HEK293 (cell line): ENCODE measurements around the gene AMT.

Experiments
- CTCF ChIA-PET: fragments of 350-600 bp; formaldehyde crosslinking; extraction: SDS; loops from one replicate; lab custom pipeline; 2021; ENCODE audit warnings: antibody characterized with exemption; lab: Yijun Ruan, JAX
- POLR2A ChIA-PET: fragments of 300-600 bp; formaldehyde crosslinking; extraction: SDS; loops from one replicate; lab custom pipeline; 2020; ENCODE audit warnings: antibody characterized with exemption, inconsistent platforms; lab: Yijun Ruan, JAX
- H3K27ac ChIP-seq: fragments of 200-500 bp; sonication (Bioruptor generic); 2 replicates; pipeline ENCODE4 v1.5.1; 2014; ENCODE audit warnings: low read depth, low read length, control low read depth, inconsistent platforms; ENCODE audit errors: extremely low read depth
- H3K36me3 ChIP-seq, 2 experiments: fragments of 200-500 bp in 1 of 2; sonication (Bioruptor generic) in 1 of 2; 1 replicate in 1 of 2; 2 replicates in 1 of 2; pipeline ENCODE4 v1.5.1; 2014 to 2017; ENCODE audit warnings: inconsistent platforms in 2 of 2, low read length in 2 of 2; ENCODE audit not compliant: control insufficient read depth in 2 of 2, insufficient read depth in 1 of 2
- H3K4me1 ChIP-seq: fragments of 200-500 bp; sonication (Bioruptor generic); 2 replicates; pipeline ENCODE4 v1.5.1; 2014; ENCODE audit warnings: mild to moderate bottlenecking, low read length, inconsistent platforms; ENCODE audit not compliant: control insufficient read depth, insufficient read depth
- H3K4me3 ChIP-seq: 2 replicates; pipeline ENCODE4 v1.5.1; 2011; ENCODE audit warnings: low read depth, mild to moderate bottlenecking, control low read depth, low read length, moderate library complexity
- H3K9me3 ChIP-seq: fragments of 200-500 bp; sonication (Bioruptor generic); 2 replicates; pipeline ENCODE4 v1.5.1; 2014; ENCODE audit warnings: low read depth, low read length, inconsistent platforms; ENCODE audit not compliant: control insufficient read depth, insufficient read depth
- GLI2 ChIP-seq: fragments of 450-650 bp; formaldehyde crosslinking; IDR thresholded peaks from 2 replicates; pipeline ENCODE4; 2017; ENCODE audit warnings: missing biosample characterization, missing genetic modification characterization, low read depth, borderline replicate concordance
- KLF16 ChIP-seq: fragments of 450-650 bp; formaldehyde crosslinking; IDR thresholded peaks from 2 replicates; pipeline ENCODE4 v1.5.1; 2017; ENCODE audit warnings: missing biosample characterization, missing genetic modification characterization
- SETDB1 ChIP-seq: IDR thresholded peaks from one replicate; pipeline ENCODE4 v1.6.1; 2017; ENCODE audit warnings: mild to moderate bottlenecking, low read length, moderate library complexity, mixed read lengths; ENCODE audit not compliant: insufficient read length
- ZBTB10 ChIP-seq: fragments of 450-650 bp; formaldehyde crosslinking; IDR thresholded peaks from 2 replicates; pipeline ENCODE4 v1.5.1; 2016; ENCODE audit warnings: missing biosample characterization, missing genetic modification characterization
- ZFHX2 ChIP-seq: fragments of 450-650 bp; formaldehyde crosslinking; conservative IDR thresholded peaks from 2 replicates; pipeline ENCODE4 v1.5.1; 2016; ENCODE audit warnings: missing biosample characterization, missing genetic modification characterization
- ZNF132 ChIP-seq: fragments of 450-650 bp; formaldehyde crosslinking; IDR thresholded peaks from 2 replicates; pipeline ENCODE4 v1.5.1; 2017; ENCODE audit warnings: missing biosample characterization, missing genetic modification characterization, borderline replicate concordance
- ZNF37A ChIP-seq: fragments of 450-650 bp; IDR thresholded peaks from 2 replicates; pipeline ENCODE4 v1.5.1; 2018; ENCODE audit warnings: missing biosample characterization, missing genetic modification characterization
- ZNF473 ChIP-seq: fragments of 450-650 bp; formaldehyde crosslinking; IDR thresholded peaks from 2 replicates; pipeline ENCODE4 v1.5.1; 2017; ENCODE audit warnings: missing biosample characterization, missing genetic modification characterization
- ZNF521 ChIP-seq: fragments of 450-650 bp; formaldehyde crosslinking; IDR thresholded peaks from 2 replicates; pipeline ENCODE4 v1.5.1; 2017; ENCODE audit warnings: missing biosample characterization, mild to moderate bottlenecking, missing genetic modification characterization
- ZNF529 ChIP-seq: fragments of 450-650 bp; formaldehyde crosslinking; IDR thresholded peaks from 2 replicates; pipeline ENCODE4 v1.5.1; 2017; ENCODE audit warnings: missing genetic modification characterization, missing biosample characterization; ENCODE audit not compliant: insufficient replicate concordance
- ZNF544 ChIP-seq: fragments of 450-650 bp; formaldehyde crosslinking; IDR thresholded peaks from 2 replicates; pipeline ENCODE4 v1.5.0; 2017; ENCODE audit warnings: missing biosample characterization, missing genetic modification characterization
- ZNF596 ChIP-seq: fragments of 450-650 bp; IDR thresholded peaks from 2 replicates; pipeline ENCODE4 v1.5.0; 2018; ENCODE audit warnings: missing biosample characterization, mild to moderate bottlenecking, missing genetic modification characterization, moderate library complexity
- ZNF660 ChIP-seq: fragments of 450-650 bp; IDR thresholded peaks from 2 replicates; pipeline ENCODE4 v1.5.1; 2018; ENCODE audit warnings: missing biosample characterization, mild to moderate bottlenecking, missing genetic modification characterization
- ZNF701 ChIP-seq: fragments of 450-650 bp; formaldehyde crosslinking; IDR thresholded peaks from 2 replicates; pipeline ENCODE4 v1.5.1; 2016; ENCODE audit warnings: missing biosample characterization, missing genetic modification characterization
- ZNF837 ChIP-seq: fragments of 450-650 bp; formaldehyde crosslinking; IDR thresholded peaks from 2 replicates; pipeline ENCODE4 v1.5.1; 2016; ENCODE audit warnings: missing biosample characterization, missing genetic modification characterization
- ZNF843 ChIP-seq: fragments of 450-650 bp; formaldehyde crosslinking; IDR thresholded peaks from 2 replicates; pipeline ENCODE4 v1.5.1; 2016; ENCODE audit warnings: missing biosample characterization, missing genetic modification characterization
- TF ChIP-seq, protein P1 (sequence below): sonication (generic); formaldehyde crosslinking; IDR thresholded peaks from 2 replicates; pipeline ENCODE4 v1.8.1; 2022; ENCODE audit warnings: mild to moderate bottlenecking, moderate library complexity, missing genetic modification reagents
- TF ChIP-seq, protein P2 (sequence below): fragments of 450-650 bp; formaldehyde crosslinking; IDR thresholded peaks from 2 replicates; pipeline ENCODE4 v1.5.1; 2016; ENCODE audit warnings: missing biosample characterization, missing genetic modification characterization
- TF ChIP-seq, protein P3 (sequence below): fragments of 450-650 bp; formaldehyde crosslinking; IDR thresholded peaks from 2 replicates; pipeline ENCODE4; 2016; ENCODE audit warnings: missing biosample characterization, missing genetic modification characterization

The AMT gene

DNA sequence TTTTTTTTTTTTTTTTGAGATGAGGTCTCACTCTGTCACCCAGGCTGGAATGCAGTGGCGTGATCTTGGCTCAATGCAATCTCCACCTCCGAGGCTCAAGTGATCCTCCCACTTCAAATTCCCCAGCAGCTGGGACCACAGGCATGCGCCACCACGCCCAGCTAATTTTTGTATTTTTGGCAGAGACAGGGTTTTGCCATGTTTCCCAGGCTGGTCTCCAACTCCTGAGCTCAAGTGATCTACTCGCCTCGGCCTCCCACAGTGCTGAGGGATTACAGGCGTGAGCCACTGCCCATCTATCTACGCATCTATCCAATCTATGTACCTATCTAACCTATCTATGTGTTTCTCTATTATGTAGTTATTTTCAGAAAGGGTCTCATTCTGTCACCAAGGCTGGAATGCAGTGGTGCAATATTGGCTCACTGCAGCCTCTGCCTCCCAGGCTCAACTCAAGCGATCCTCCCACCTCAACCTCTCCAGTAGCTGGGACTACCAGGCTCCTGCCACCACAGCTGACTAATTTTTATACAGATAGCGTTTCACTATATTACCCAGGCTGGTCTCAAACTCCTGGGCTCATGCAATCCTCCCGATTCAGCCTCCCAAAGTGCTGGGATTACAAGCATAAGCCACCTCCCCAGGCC, 43.9 kb downstream of the AMT start (continued):
- no peak for TF ChIP-seq ZNF843 (tag by site-specific recombination)
- TF ChIP-seq SETDB1, result no peak
- TF ChIP-seq, protein P1, sequence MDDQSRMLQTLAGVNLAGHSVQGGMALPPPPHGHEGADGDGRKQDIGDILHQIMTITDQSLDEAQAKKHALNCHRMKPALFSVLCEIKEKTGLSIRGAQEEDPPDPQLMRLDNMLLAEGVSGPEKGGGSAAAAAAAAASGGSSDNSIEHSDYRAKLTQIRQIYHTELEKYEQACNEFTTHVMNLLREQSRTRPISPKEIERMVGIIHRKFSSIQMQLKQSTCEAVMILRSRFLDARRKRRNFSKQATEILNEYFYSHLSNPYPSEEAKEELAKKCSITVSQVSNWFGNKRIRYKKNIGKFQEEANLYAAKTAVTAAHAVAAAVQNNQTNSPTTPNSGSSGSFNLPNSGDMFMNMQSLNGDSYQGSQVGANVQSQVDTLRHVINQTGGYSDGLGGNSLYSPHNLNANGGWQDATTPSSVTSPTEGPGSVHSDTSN, result no peak
- TF ChIP-seq GLI2 (tag by site-specific recombination), result no peak
- no peak for TF ChIP-seq ZBTB10 (tag by site-specific recombination)
- no peak for TF ChIP-seq ZNF544 (tag by site-specific recombination)
- TF ChIP-seq KLF16 (tag by site-specific recombination), result no peak

DNA sequence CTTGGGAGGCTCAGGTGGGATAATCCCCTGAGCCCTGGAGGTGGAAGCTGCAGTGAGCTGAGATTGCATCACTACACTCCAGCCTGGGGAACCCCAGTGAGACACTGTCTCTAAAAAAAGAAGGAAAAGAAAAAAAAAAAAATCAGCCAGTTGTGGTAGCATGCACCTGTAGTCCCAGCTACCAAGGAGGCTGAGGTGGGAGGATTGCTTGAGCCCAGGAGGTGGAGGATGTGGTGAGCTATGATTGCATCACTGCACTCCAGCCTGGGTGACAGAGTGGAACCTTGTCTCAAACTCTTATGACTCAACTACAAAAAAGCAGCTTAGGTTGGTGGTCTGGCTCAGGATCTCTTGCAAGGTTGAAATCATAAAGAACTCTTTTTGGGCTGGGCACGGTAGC, 44.8 kb downstream of the AMT start:
- ChIA-PET CTCF (interaction anchor here (0.7 kb wide), 1 partner anchor 30 kb away, joined by 3 read pairs; no protein-coding TSS in a partner anchor), POLR2A (interaction anchor here (0.6 kb wide), 1 partner anchor 1455 kb away, joined by 4 read pairs; no protein-coding TSS in a partner anchor)
- Histone ChIP-seq H3K4me1 (no peaks in the 10 kb centered on the region), H3K9me3 (no peaks in the 10 kb centered on the region), H3K27ac (no peak overlapping the region), H3K4me3 (no peak overlapping the region), H3K36me3 (peaks cover 20 to 35% of the 10 kb centered on the region in 2 experiments; a peak in 2 of 3 replicates)
- TF ChIP-seq, protein P2, sequence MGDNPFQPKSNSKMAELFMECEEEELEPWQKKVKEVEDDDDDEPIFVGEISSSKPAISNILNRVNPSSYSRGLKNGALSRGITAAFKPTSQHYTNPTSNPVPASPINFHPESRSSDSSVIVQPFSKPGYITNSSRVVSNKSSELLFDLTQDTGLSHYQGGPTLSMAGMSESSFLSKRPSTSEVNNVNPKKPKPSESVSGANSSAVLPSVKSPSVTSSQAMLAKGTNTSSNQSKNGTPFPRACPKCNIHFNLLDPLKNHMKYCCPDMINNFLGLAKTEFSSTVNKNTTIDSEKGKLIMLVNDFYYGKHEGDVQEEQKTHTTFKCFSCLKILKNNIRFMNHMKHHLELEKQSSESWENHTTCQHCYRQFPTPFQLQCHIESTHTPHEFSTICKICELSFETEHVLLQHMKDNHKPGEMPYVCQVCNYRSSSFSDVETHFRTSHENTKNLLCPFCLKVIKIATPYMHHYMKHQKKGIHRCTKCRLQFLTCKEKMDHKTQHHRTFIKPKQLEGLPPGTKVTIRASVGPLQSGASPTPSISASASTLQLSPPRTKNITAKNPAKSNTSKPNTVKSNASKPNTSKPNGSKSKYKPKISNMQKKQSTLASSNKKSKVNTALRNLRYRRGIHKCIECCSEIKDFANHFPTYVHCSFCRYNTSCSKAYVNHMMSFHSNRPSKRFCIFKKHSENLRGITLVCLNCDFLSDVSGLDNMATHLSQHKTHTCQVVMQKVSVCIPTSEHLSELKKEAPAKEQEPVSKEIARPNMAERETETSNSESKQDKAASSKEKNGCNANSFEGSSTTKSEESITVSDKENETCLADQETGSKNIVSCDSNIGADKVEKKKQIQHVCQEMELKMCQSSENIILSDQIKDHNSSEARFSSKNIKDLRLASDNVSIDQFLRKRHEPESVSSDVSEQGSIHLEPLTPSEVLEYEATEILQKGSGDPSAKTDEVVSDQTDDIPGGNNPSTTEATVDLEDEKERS (tag by site-specific recombination), result no peak
- TF ChIP-seq ZNF473 (tag by site-specific recombination) (no peak), ZFHX2 (tag by site-specific recombination) (no peak), ZNF132 (tag by site-specific recombination) (no peak), ZNF660 (tag by site-specific recombination) (no peak), ZNF837 (tag by site-specific recombination) (no peak), ZNF37A (no peak), ZNF529 (tag by site-specific recombination) (no peak), ZNF701 (no peak), ZNF521 (tag by site-specific recombination) (no peak), ZNF596 (tag by site-specific recombination) (no peak)
- TF ChIP-seq, protein P3, sequence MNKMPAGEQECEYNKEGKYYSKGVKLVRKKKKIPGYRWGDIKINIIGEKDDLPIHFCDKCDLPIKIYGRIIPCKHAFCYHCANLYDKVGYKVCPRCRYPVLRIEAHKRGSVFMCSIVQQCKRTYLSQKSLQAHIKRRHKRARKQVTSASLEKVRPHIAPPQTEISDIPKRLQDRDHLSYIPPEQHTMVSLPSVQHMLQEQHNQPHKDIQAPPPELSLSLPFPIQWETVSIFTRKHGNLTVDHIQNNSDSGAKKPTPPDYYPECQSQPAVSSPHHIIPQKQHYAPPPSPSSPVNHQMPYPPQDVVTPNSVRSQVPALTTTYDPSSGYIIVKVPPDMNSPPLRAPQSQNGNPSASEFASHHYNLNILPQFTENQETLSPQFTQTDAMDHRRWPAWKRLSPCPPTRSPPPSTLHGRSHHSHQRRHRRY (tag by site-specific recombination), result no peak
